Liver (tissue), 9 donors: ENCODE measurements around the gene HOXC11. TPM values are rescaled to one million over a fixed set of nuclear protein-coding genes. Genes with fewer than 3 reads are reported as not detected.

Experiments used
- DNase-seq: peaks from one replicate; pipeline ENCODE4 v3.0.0-alpha.2; 2017; ENCODE audit warnings: low spot score
- H3K27ac ChIP-seq, 2 donors: one replicate each; pipeline ENCODE4 v1.7.0; 2013; ENCODE audit warnings: inconsistent platforms in 2 of 2, low read length in 2 of 2, control low read depth in 1 of 2, low read depth in 1 of 2, mild to moderate bottlenecking in 1 of 2
- H3K27me3 ChIP-seq, 4 donors: one replicate each; pipeline versions ENCODE4 v1.6.1 to v1.7.0; 2013; ENCODE audit warnings: low read length in 3 of 4, inconsistent platforms in 1 of 4, mild to moderate bottlenecking in 1 of 4, moderate library complexity in 1 of 4; ENCODE audit not compliant: control insufficient read depth in 4 of 4, insufficient read depth in 4 of 4
- H3K36me3 ChIP-seq, 4 donors: one replicate each; pipeline versions ENCODE4 v1.6.1 to v1.7.0; 2013; ENCODE audit warnings: low read length in 3 of 4, mild to moderate bottlenecking in 3 of 4, low read depth in 1 of 4, moderate library complexity in 1 of 4; ENCODE audit not compliant: control insufficient read depth in 4 of 4, insufficient read depth in 3 of 4
- H3K4me1 ChIP-seq, 4 donors: one replicate each; pipeline versions ENCODE4 v1.6.1 to v1.7.0; 2013; ENCODE audit warnings: low read length in 3 of 4, mild to moderate bottlenecking in 3 of 4, moderate library complexity in 1 of 4; ENCODE audit not compliant: control insufficient read depth in 4 of 4, insufficient read depth in 4 of 4
- H3K4me3 ChIP-seq, 3 donors: one replicate each; pipeline versions ENCODE4 v1.6.1 to v1.7.0; 2013; ENCODE audit warnings: low read length in 3 of 3, control low read depth in 1 of 3, low read depth in 1 of 3, mild to moderate bottlenecking in 1 of 3
- H3K9ac ChIP-seq, 2 donors: one replicate each; pipeline ENCODE4 v1.7.0; 2013; ENCODE audit warnings: low read length in 2 of 2, mild to moderate bottlenecking in 2 of 2, moderate library complexity in 2 of 2, control low read depth in 1 of 2, low read depth in 1 of 2
- H3K9me3 ChIP-seq, 4 donors: one replicate each; pipeline versions ENCODE4 v1.6.1 to v1.7.0; 2013; ENCODE audit warnings: low read length in 3 of 4; ENCODE audit not compliant: control insufficient read depth in 4 of 4
- CTCF ChIP-seq: fragments of 150-350 bp; IDR thresholded peaks from 2 replicates; pipeline ENCODE4 v1.5.1; 2017; ENCODE audit warnings: improper control_type of control experiment, low read depth, low read length; ENCODE audit not compliant: missing input control
- FOXA1 ChIP-seq: IDR thresholded peaks from 2 replicates; pipeline ENCODE4 v1.6.1; 2016; ENCODE audit warnings: antibody characterized with exemption
- GABPA ChIP-seq, 2 donors: IDR thresholded peaks in 1 of 2; conservative IDR thresholded peaks in 1 of 2; 2 replicates each; pipeline ENCODE4 v1.6.1; 2016; ENCODE audit warnings: antibody characterized with exemption in 2 of 2, mild to moderate bottlenecking in 1 of 2, moderate library complexity in 1 of 2
- HNF4G ChIP-seq: IDR thresholded peaks from 2 replicates; pipeline ENCODE4 v1.6.1; 2016; ENCODE audit warnings: antibody characterized with exemption
- JUND ChIP-seq, 2 donors: IDR thresholded peaks; 2 replicates each; pipeline ENCODE4 v1.6.1; 2016; ENCODE audit warnings: antibody characterized with exemption in 2 of 2
- MAX ChIP-seq: IDR thresholded peaks from 2 replicates; pipeline ENCODE4 v1.6.1; 2016; ENCODE audit warnings: antibody characterized with exemption
- NR2F2 ChIP-seq: IDR thresholded peaks from 2 replicates; pipeline ENCODE4 v1.6.1; 2016; ENCODE audit warnings: antibody characterized with exemption
- RAD21 ChIP-seq, 2 donors: IDR thresholded peaks; 2 replicates each; pipeline ENCODE4 v1.6.1; 2016; ENCODE audit warnings: antibody characterized with exemption in 2 of 2, mild to moderate bottlenecking in 2 of 2
- SP1 ChIP-seq: IDR thresholded peaks from 2 replicates; pipeline ENCODE4 v1.6.1; 2018; ENCODE audit warnings: antibody characterized with exemption, mild to moderate bottlenecking
- TAF1 ChIP-seq: conservative IDR thresholded peaks from 2 replicates; pipeline ENCODE4 v1.6.1; 2016; ENCODE audit warnings: antibody characterized with exemption, mild to moderate bottlenecking
- ZBTB33 ChIP-seq: IDR thresholded peaks from 2 replicates; pipeline ENCODE4 v1.6.1; 2016; ENCODE audit warnings: antibody characterized with exemption
- WGBS: extraction: QIAGEN DNeasy Blood & Tissue Kit; methylation state at CpG from one replicate; pipeline ENCODE4 v1.1.7; 2013; 5-methylcytosine and 5-hydroxymethylcytosine counted together
- polyA plus RNA-seq, 2 donors: library from polyadenylated mRNA; stranded (reverse) in 1 of 2; unstranded in 1 of 2; fragments of 200-250 nt in 1 of 2; fragments of >200 nt in 1 of 2; fragmentation: Nextera tagmentation in 1 of 2; extraction: Ambion mirVana in 1 of 2; gene quantifications; one replicate each; pipeline versions ENCODE4 v1.2.1 to v1.2.3, GENCODE V29; 2013 to 2015
- total RNA-seq, 2 donors: library from RNA; depleted of rRNA; stranded (reverse); fragments of >200 nt; gene quantifications; one replicate each; pipeline ENCODE4 v1.2.3, GENCODE V29; 2014
- donor health status: healthy.
- donor health status: healthy.
- donor health status: healthy.
- donor health status: healthy.
- donor health status: healthy.

The HOXC11 gene
- total and polyA plus RNA-seq, 4 donors, result not detected

GRCh38 chr12:53968214-53969127 is 4.5 kb upstream of the HOXC11 start (continued):
- TF ChIP-seq MAX, result no peak

GRCh38 chr12:53969588-53970259 is 3.2 kb upstream of the HOXC11 start:
- DNase-seq, result no peak
- peaks cover 0 to 11% (median 4%) of the 10 kb centered on the region in 4 donors for H3K4me1 ChIP-seq
- H3K27me3 ChIP-seq, result peaks cover 3 to 57% (median 41%) of the 10 kb centered on the region in 4 donors
- no peak for TF ChIP-seq MAX
- no peak for TF ChIP-seq CTCF
- TF ChIP-seq TAF1, result no peak
- TF ChIP-seq RAD21 (IDR thresholded peaks at IDR 0.05), result no peak
- no peak for TF ChIP-seq NR2F2
- TF ChIP-seq HNF4G, result no peak
- no peak for TF ChIP-seq JUND (IDR thresholded peaks at IDR 0.05)
- TF ChIP-seq ZBTB33, result no peak
- TF ChIP-seq SP1, result no peak
- no peak for TF ChIP-seq FOXA1
- H3K4me3 ChIP-seq, result no peak overlapping the region
- H3K9me3 ChIP-seq, result no peaks in the 10 kb centered on the region
- no peak overlapping the region for H3K9ac ChIP-seq
- WGBS, result 16% methylated on average over 12 of the region's 12 CpGs
- no peak overlapping the region for H3K27ac ChIP-seq
- H3K36me3 ChIP-seq, result no peaks in the 10 kb centered on the region

GRCh38 chr12:53970451-53970850 is 2.5 kb upstream of the HOXC11 start:
- H3K4me3 ChIP-seq, result no peak overlapping the region
- no peak overlapping the region for H3K9ac ChIP-seq
- DNase-seq, result no peak
- no peak overlapping the region for H3K27ac ChIP-seq
- no peaks in the 10 kb centered on the region for H3K9me3 ChIP-seq
- H3K27me3 ChIP-seq, result peaks cover 3 to 55% (median 37%) of the 10 kb centered on the region in 4 donors
- TF ChIP-seq JUND (IDR thresholded peaks at IDR 0.05) (no peak), ZBTB33 (no peak), CTCF (no peak), GABPA (IDR thresholded peaks at IDR 0.05 in 1 of 2, conservative IDR thresholded peaks at IDR 0.05 in 1 of 2) (no peak), SP1 (no peak)
- H3K4me1 ChIP-seq, result peaks cover 0 to 11% (median 6%) of the 10 kb centered on the region in 4 donors
- H3K36me3 ChIP-seq, result no peaks in the 10 kb centered on the region
- 14% methylated on average over 4 of the region's 4 CpGs for WGBS
